ENCODE data around the gene VAMP3.

- TF ChIP-seq CTCF (IDR thresholded peaks at IDR 0.05) (no peak), POLR2A (IDR thresholded peaks at IDR 0.05) (no peak)
Observed at GRCh38 chr1:7747605-7748004, 23.5 kb upstream of the VAMP3 start.
